DND-41 (cell line): ENCODE results near the gene TP53AIP1.

ENCODE experiments used
- ATAC-seq: fragments of 200-7000 bp; cut with Tn5 transposase; 3 replicates; pipeline ENCODE4 v1.9.1; 2021; ENCODE audit warnings: low read depth; ENCODE audit not compliant: insufficient read depth
- DNase-seq: peaks from one replicate; pipeline ENCODE4 v3.0.0-alpha.2; 2020
- H2AFZ ChIP-seq: 2 replicates; pipeline ENCODE4 v1.6.0; 2012; ENCODE audit warnings: low read depth, low read length
- H3K27ac ChIP-seq: 2 replicates; pipeline ENCODE4 v1.5.1; 2012; ENCODE audit warnings: low read length, inconsistent platforms
- H3K27me3 ChIP-seq: fragments of 200-600 bp; sonication (generic); 2 replicates; pipeline ENCODE4 v1.6.0; 2012; ENCODE audit warnings: low read length, mild to moderate bottlenecking, inconsistent platforms; ENCODE audit not compliant: insufficient read depth, poor library complexity
- H3K36me3 ChIP-seq: 2 replicates; pipeline ENCODE4 v1.5.1; 2012; ENCODE audit warnings: low read length, inconsistent platforms; ENCODE audit not compliant: insufficient read depth
- H3K4me1 ChIP-seq: 2 replicates; pipeline ENCODE4 v1.5.1; 2012; ENCODE audit warnings: mild to moderate bottlenecking, low read length; ENCODE audit not compliant: insufficient read depth
- H3K4me2 ChIP-seq: 2 replicates; pipeline ENCODE4 v1.6.0; 2012; ENCODE audit warnings: mild to moderate bottlenecking, moderate library complexity, low read length, inconsistent platforms; ENCODE audit not compliant: insufficient read depth
- H3K4me3 ChIP-seq, 2 experiments: fragments of 200-600 bp in 1 of 2; shearing (Covaris generic) in 1 of 2; 2 replicates each; pipeline ENCODE4 v1.5.1; 2012 to 2016; ENCODE audit warnings: inconsistent platforms in 2 of 2, low read length in 2 of 2, mild to moderate bottlenecking in 2 of 2, low read depth in 1 of 2, moderate library complexity in 1 of 2
- H3K79me2 ChIP-seq: 2 replicates; pipeline ENCODE4 v1.6.0; 2012; ENCODE audit warnings: low read length, inconsistent platforms; ENCODE audit not compliant: insufficient read depth
- H3K9ac ChIP-seq: 2 replicates; pipeline ENCODE4 v1.6.0; 2012; ENCODE audit warnings: low read depth, mild to moderate bottlenecking, inconsistent platforms, low read length, moderate library complexity
- H3K9me3 ChIP-seq: 2 replicates; pipeline ENCODE4 v1.5.1; 2012; ENCODE audit warnings: low read length, moderate library complexity, mild to moderate bottlenecking, inconsistent platforms; ENCODE audit not compliant: insufficient read depth, severe bottlenecking
- H4K20me1 ChIP-seq: 2 replicates; pipeline ENCODE4 v1.6.0; 2012; ENCODE audit warnings: low read length; ENCODE audit not compliant: insufficient read depth
- EZH2 ChIP-seq: IDR thresholded peaks from 3 replicates; pipeline ENCODE4 v1.6.1; 2012; ENCODE audit warnings: borderline replicate concordance, low read depth, mild to moderate bottlenecking, moderate library complexity, low read length, inconsistent platforms; ENCODE audit not compliant: severe bottlenecking
- TF ChIP-seq, protein P1 (sequence below): IDR thresholded peaks from 2 replicates; pipeline ENCODE4 v1.5.1; 2012; ENCODE audit warnings: borderline replicate concordance, low read length, moderate library complexity, mild to moderate bottlenecking; ENCODE audit not compliant: poor library complexity, severe bottlenecking; ENCODE audit errors: extremely low read depth

TP53AIP1 gene

DNA sequence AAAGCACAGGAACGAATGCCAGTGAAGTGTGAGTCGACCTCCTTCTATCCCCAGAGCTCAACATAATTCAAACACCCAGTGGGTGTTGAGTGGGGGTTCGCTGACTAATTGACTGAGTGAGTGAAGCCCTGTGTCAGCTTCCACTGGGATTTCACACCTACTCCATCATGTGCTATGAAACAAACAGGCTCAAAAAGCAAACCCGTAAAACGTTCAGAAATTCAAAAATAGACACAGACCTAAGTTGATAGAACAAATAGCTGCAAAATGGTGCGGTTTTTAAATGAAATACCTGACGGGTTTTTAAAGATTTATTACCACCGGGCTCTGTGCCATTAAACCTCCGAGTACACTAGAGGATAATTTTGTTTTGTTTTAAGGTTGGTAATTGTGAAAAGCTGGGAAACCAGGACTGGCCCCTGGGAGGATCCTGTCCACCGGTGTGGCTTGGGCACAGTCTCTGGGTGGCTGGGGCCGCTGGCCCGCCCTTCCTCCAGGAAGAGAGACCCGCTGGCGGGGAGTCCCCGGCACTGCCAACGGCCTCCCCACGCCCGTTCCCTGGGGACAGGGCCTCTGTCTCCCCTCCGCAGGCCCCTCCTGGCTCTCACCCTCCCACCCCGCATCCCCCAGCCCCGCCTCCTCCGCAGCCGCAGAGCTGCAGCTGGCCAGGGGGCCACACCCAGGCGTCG is 37.9 kb downstream of the TP53AIP1 start:
- TF ChIP-seq, protein P1, sequence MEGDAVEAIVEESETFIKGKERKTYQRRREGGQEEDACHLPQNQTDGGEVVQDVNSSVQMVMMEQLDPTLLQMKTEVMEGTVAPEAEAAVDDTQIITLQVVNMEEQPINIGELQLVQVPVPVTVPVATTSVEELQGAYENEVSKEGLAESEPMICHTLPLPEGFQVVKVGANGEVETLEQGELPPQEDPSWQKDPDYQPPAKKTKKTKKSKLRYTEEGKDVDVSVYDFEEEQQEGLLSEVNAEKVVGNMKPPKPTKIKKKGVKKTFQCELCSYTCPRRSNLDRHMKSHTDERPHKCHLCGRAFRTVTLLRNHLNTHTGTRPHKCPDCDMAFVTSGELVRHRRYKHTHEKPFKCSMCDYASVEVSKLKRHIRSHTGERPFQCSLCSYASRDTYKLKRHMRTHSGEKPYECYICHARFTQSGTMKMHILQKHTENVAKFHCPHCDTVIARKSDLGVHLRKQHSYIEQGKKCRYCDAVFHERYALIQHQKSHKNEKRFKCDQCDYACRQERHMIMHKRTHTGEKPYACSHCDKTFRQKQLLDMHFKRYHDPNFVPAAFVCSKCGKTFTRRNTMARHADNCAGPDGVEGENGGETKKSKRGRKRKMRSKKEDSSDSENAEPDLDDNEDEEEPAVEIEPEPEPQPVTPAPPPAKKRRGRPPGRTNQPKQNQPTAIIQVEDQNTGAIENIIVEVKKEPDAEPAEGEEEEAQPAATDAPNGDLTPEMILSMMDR: no peak
- peak; percentile 4 for TF ChIP-seq EZH2
- ATAC-seq: peak; percentile 31; the same call in 1 of the 3 replicates
- H3K27ac ChIP-seq: no peak overlapping the region
- H3K4me1 ChIP-seq: no peaks in the 10 kb centered on the region
- H3K4me2 ChIP-seq: no peak overlapping the region
- H3K36me3 ChIP-seq: no peaks in the 10 kb centered on the region
- DNase-seq: no peak
- H3K9me3 ChIP-seq: no peaks in the 10 kb centered on the region
- H3K9ac ChIP-seq: no peak overlapping the region
- H2AFZ ChIP-seq: no peak overlapping the region
- peaks cover 55% of the 10 kb centered on the region for H3K27me3 ChIP-seq
- H4K20me1 ChIP-seq: no peaks in the 10 kb centered on the region
- H3K79me2 ChIP-seq: no peaks in the 10 kb centered on the region
- H3K4me3 ChIP-seq: no peak overlapping the region

DNA sequence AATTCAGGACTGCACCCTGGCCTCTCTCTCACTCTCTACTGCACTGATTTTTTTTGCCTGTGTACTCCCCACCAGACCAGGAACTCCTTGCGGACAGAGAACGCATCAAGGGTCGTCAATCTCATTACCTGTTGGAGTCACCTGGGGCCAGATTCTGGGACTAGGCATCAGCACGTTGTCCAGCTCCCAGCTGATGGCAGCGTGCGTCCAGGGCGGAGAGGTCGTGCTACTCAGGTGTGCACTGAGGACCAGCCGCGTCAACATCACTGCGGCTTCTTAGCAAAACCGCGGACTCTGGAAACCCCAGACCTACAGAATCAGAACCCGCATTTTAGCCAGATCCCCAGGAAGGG is 38.4 kb downstream of the TP53AIP1 start:
- H3K4me3 ChIP-seq: no peak overlapping the region
- no peaks in the 10 kb centered on the region for H3K36me3 ChIP-seq
- H3K27ac ChIP-seq: no peak overlapping the region
- peak; percentile 34 for TF ChIP-seq EZH2
- TF ChIP-seq, protein P1: no peak
- ATAC-seq: no peak
- H3K79me2 ChIP-seq: no peaks in the 10 kb centered on the region
- H3K27me3 ChIP-seq: peaks cover 50% of the 10 kb centered on the region
- no peak overlapping the region for H3K4me2 ChIP-seq
- DNase-seq: no peak
- H3K9me3 ChIP-seq: no peaks in the 10 kb centered on the region
- H4K20me1 ChIP-seq: no peaks in the 10 kb centered on the region
- H2AFZ ChIP-seq: no peak overlapping the region
- no peaks in the 10 kb centered on the region for H3K4me1 ChIP-seq
- H3K9ac ChIP-seq: no peak overlapping the region

DNA sequence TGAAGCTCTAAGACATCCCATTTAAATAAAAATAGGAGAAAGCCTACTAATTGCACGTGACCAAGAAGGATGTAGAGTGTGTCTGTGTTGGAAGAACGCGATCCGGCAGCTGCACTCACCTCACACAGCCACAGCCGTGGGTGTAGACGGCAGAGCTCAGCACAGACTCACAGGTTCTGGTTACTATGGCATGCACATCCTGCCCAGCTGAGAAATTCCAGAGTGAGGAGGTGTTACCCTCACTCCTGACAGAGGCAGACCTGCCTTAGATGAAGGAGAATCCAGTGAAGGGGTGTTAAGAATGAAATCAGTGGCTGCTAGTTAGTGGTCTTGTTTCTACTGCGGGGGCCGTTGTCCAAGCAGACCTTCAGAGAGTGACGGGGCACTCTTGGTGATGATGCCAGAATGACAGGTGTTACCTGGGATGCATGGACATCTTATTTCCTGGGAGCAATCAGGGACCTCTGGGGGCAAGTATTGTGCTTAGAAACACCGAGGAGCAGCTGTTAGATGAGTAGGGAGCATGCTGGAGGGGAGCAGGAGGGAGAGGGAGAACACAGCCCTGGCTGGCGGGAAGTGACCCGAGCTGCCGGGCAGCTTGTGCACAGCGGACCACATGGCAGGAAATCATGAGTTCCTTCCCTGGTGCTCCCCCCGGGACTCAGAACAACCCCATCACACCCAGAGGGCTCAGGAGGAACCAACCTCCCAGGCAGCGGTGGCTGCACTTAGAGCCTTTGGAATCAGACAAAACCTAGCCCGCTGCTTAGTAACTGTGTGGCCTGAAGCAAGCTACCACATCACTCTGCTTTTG is 39.2 kb downstream of the TP53AIP1 start:
- no peak overlapping the region for H3K27ac ChIP-seq
- no peaks in the 10 kb centered on the region for H3K79me2 ChIP-seq
- DNase-seq: no peak
- H3K27me3 ChIP-seq: peaks cover 47% of the 10 kb centered on the region
- no peak overlapping the region for H3K4me3 ChIP-seq
- H3K9me3 ChIP-seq: no peaks in the 10 kb centered on the region
- no peaks in the 10 kb centered on the region for H3K36me3 ChIP-seq
- no peak overlapping the region for H2AFZ ChIP-seq
- no peaks in the 10 kb centered on the region for H4K20me1 ChIP-seq
- no peak overlapping the region for H3K4me2 ChIP-seq
- no peak for ATAC-seq
- H3K4me1 ChIP-seq: no peaks in the 10 kb centered on the region
- TF ChIP-seq, protein P1: no peak
- TF ChIP-seq EZH2: no peak
- H3K9ac ChIP-seq: no peak overlapping the region
